A673 (cell line): ENCODE results near the gene LNPEP.

Experiments used
- CTCF ChIP-seq: fragments of 300-800, 200-600 bp; sonication (generic); conservative IDR thresholded peaks from 2 replicates; pipeline ENCODE4 v1.5.1; 2017; ENCODE audit warnings: low read depth, mild to moderate bottlenecking, antibody characterized with exemption, low read length, moderate library complexity, mixed read lengths
- EZH2 ChIP-seq: fragments of 200-600 bp; sonication (generic); IDR thresholded peaks from 2 replicates; pipeline ENCODE4 v1.6.1; 2017; ENCODE audit warnings: borderline replicate concordance, low read depth, mild to moderate bottlenecking, mixed read lengths, antibody characterized with exemption, low read length; ENCODE audit not compliant: poor library complexity, severe bottlenecking

- TF ChIP-seq CTCF (no peak), EZH2 (no peak)
Observed at GRCh38 chr5:96963267-96963666, 27.4 kb downstream of the LNPEP start.
